ENCODE results near the gene FNDC3B.
"Not testable (repeated sequence)": the region's sequence is repeated elsewhere in the genome, so short reads cannot be mapped to it uniquely, and the experiment has no call there.

The FNDC3B gene

GRCh38 chr3:172222478-172223071 is 183.2 kb downstream of the FNDC3B start:
- no peak for DNase-seq

GRCh38 chr3:172223870-172224269 is 184.5 kb downstream of the FNDC3B start:
- DNase-seq, result no peak

GRCh38 chr3:172224560-172225214 is 185.3 kb downstream of the FNDC3B start:
- no peak for DNase-seq

GRCh38 chr3:172225215-172225707 is 185.9 kb downstream of the FNDC3B start:
- DNase-seq, result no peak

- DNase-seq, result no peak
Measured at GRCh38 chr3:172226831-172227230, 187.5 kb downstream of the FNDC3B start.

GRCh38 chr3:172227340-172228035 is 188.1 kb downstream of the FNDC3B start:
- DNase-seq, result no peak

- no peak for DNase-seq
Measured at GRCh38 chr3:172228036-172228415, 188.6 kb downstream of the FNDC3B start.

GRCh38 chr3:172229462-172229861 is 190.1 kb downstream of the FNDC3B start:
- no peak for DNase-seq

- no peak for DNase-seq
Measured at GRCh38 chr3:172231318-172231901, 192.0 kb downstream of the FNDC3B start.

- DNase-seq, result no peak
Measured at GRCh38 chr3:172232579-172233212, 193.3 kb downstream of the FNDC3B start.

- no peak for DNase-seq
Measured at GRCh38 chr3:172233474-172234277, 194.3 kb downstream of the FNDC3B start.

GRCh38 chr3:172235698-172236097 is 196.3 kb downstream of the FNDC3B start:
- DNase-seq, result no peak

GRCh38 chr3:172236771-172237742 is 197.7 kb downstream of the FNDC3B start:
- no peak for DNase-seq

- no peak for DNase-seq
Measured at GRCh38 chr3:172238188-172238587, 198.8 kb downstream of the FNDC3B start.

GRCh38 chr3:172239218-172239790 is 199.9 kb downstream of the FNDC3B start:
- no peak for DNase-seq

- peak; percentile 67 to 75 for DNase-seq
Measured at GRCh38 chr3:172241405-172241804, 202.0 kb downstream of the FNDC3B start.

- not testable (repeated sequence) for DNase-seq
Measured at GRCh38 chr3:172242471-172242870, 203.1 kb downstream of the FNDC3B start.

- DNase-seq, result peak; percentile 32 to 42
Measured at GRCh38 chr3:172243376-172243775, 204.0 kb downstream of the FNDC3B start.

GRCh38 chr3:172244011-172244410 is 204.6 kb downstream of the FNDC3B start:
- no peak for DNase-seq

GRCh38 chr3:172245241-172245640 is 205.9 kb downstream of the FNDC3B start:
- no peak for DNase-seq
